Panc1 (cell line): ENCODE data around the gene NFX1.
"Not testable (repeated sequence)": the region's sequence is repeated elsewhere in the genome, so short reads cannot be mapped to it uniquely, and the experiment has no call there.

ENCODE experiments used
- CTCF ChIP-seq: fragments of 450-650 bp; IDR thresholded peaks from 2 replicates; pipeline ENCODE4 v1.5.1; 2017; ENCODE audit warnings: mild to moderate bottlenecking
- POLR2AphosphoS5 ChIP-seq: IDR thresholded peaks from 2 replicates; pipeline ENCODE4 v1.6.1; 2012; ENCODE audit warnings: mild to moderate bottlenecking, low read depth, low read length, moderate library complexity
- REST ChIP-seq, 2 experiments: IDR thresholded peaks; 2 replicates each; pipeline ENCODE4 v1.6.1; 2011 to 2012; ENCODE audit warnings: low read depth in 2 of 2, control low read depth in 1 of 2, low read length in 1 of 2, mild to moderate bottlenecking in 1 of 2, moderate library complexity in 1 of 2; ENCODE audit not compliant: insufficient read depth in 1 of 2

- not testable (repeated sequence) for TF ChIP-seq CTCF; POLR2AphosphoS5; REST (IDR thresholded peaks at IDR 0.05; ENCODE audit: insufficient read depth in 1 of 2, low read depth in 2 of 2, low read length in 1 of 2)
Observed at GRCh38 chr9:33386641-33386996, 96.3 kb downstream of the NFX1 start.
